ENCODE data around the gene ALS2. TPM values are rescaled to one million over a fixed set of nuclear protein-coding genes. Genes with fewer than 3 reads are reported as not detected.

ALS2 gene
- 11.5 and 13.3 TPM in 2 replicates for total RNA-seq

DNA sequence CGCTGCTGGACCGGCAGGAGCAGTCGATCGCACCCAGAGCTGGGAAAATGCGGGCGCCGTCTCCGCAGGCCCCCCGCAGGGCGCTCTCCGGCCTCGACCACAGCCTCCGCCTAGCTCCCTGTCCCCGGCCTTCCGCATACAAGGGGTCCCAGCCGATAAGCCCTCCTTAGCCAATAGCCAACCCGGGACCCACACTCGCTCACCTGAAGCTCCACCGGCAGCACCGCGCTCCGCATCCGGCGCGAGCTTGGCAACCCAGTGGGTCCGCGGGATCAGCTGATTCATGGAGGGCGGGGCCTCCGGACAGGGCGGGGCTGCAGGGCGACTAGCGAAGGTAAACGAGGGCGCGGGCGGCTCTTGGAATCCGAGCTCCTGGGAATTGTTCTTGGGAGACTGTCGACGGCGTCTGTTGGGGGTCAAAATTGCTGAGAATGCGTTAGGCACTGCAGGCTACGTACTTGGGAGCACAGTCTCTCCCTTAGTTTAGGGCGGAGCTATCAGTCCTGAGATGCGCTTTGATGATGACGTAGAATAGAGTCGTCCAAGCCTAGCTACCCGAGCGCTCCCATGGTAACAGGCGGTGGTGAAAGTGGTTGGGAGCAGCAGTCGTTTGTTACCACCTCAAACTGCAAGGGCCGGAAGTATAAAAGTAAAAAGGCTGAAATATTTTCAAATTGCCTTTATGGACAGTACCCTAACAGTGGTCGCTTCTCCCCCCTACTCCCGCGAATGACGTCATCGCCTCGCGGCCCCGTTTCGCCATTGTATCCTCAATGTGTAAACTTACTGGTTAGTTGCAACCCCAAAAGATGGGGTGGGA is at the start of gene ALS2:
ALS2 (minus strand) TSS at position 260 of the 820 bp plus-strand sequence. CDS start 12,048 bp downstream, outside the sequence.

DNA sequence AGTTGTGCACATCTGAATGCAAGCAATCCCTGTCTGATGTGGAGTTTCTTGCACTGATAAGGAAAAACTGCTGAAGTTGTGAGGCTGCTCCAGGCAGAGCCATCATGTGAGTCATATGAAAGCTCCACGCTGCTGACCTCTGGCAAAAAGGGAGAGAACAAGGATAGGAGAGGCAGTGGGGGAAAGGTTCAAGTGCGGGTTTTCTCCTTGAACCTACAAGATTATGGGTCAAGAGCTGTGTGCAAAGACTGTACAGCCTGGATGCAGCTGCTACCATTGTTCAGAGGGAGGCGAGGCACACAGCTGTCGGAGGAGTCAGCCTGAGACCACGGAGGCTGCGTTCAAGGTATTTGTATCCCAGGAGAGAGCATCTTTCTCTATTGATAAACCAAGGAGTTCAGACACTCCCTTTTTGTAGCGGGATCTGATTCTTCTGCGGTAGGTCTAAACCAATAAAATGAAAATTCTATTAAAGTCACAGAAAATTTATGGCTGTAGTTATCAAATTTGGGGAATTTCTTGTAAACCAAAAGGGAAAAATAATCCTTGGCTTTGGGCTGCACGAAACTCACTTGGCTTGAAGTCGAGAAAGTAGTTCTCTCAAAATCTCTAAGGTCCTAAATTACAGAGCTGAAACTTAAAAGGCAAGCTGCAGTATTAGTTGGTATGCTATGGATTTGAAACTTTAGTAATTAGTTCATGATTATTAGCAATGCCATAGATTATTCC is 25.9 kb upstream of the ALS2 start, which contains the start of gene CDK15:
CDK15 (plus strand) TSS at position 96 of the 729 bp plus-strand sequence; CDS start at position 224, 128 bp downstream.

DNA sequence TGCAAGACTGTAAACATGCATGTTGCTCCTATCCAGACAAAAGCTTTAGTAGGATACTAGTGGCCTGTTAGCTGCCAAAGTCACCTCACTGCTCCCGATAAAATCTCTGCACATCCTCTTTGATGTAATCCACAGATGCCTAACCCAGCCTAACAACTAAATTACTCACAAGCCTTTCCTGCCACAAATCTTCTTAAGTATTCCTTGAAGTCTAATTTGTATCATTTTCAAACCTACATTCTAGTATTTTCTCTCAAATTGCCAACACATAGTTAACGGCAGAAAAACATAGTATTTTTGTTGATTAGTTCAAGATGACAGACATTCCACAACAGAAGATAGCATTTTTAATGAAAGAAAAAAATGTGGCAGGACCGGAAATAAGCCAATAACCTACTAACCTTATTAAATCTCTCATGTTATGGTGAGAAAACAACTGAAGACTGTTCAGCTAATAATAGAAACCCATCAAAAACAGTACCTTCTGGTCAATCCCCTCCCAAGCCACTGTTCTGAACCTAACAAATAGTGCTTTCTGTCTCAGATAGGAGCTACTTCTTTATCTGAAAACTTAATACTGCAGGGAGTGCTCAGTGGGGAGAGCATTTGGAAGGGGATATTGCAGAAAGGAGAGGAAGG is 82.0 kb downstream of the ALS2 start, which contains the start of gene MPP4:
MPP4 (minus strand) TSS at position 57 of the 639 bp plus-strand sequence. CDS start 4,690 bp downstream, outside the sequence.

Other genes with a start within 250 kb of the ALS2 start
- 32.5 and 51.0 TPM in 2 replicates for gene TMEM237, start 137.4 kb downstream of the ALS2 start, total RNA-seq
- 0.93 and 1.1 TPM in 2 replicates for gene MPP4, start 82.3 kb downstream of the ALS2 start, total RNA-seq
- 0.47 and 5.6 TPM in 2 replicates for gene CDK15, start 25.6 kb upstream of the ALS2 start, total RNA-seq

Data from pericardium fibroblast (primary cell).